CD4-positive, alpha-beta T cell treated with Interleukin-6 for 4 hours (primary cell): Measurements from ENCODE around the gene DIAPH2.
"Not testable (repeated sequence)": the region's sequence is repeated elsewhere in the genome, so short reads cannot be mapped to it uniquely, and the experiment has no call there.

ENCODE experiments used
- DNase-seq: peaks from one replicate; pipeline ENCODE4 v3.0.0-alpha.2; 2020; ENCODE audit warnings: mixed read lengths

Gene DIAPH2

GRCh38 chrX:96684339-96685209 is at the start of gene DIAPH2:
Gene DIAPH2, plus strand, starts transcription at chrX:96684842.
- DNase-seq: peak; percentile 77

GRCh38 chrX:96650023-96650422 is 34.6 kb upstream of the DIAPH2 start:
- DNase-seq: no peak

GRCh38 chrX:96655947-96656623 is 28.6 kb upstream of the DIAPH2 start:
- DNase-seq: no peak

- DNase-seq: peak; percentile 7
These were observed 2.1 kb upstream of the DIAPH2 start for GRCh38 chrX:96682516-96682915.

- DNase-seq: no peak
These were observed 674 bp upstream of the DIAPH2 start for GRCh38 chrX:96683997-96684338.

- DNase-seq: peak; percentile 47
These were observed 813 bp downstream of the DIAPH2 start for GRCh38 chrX:96685210-96686099.

- DNase-seq: no peak
These were observed 3.1 kb downstream of the DIAPH2 start for GRCh38 chrX:96687776-96688175.

- no peak for DNase-seq
These were observed 4.1 kb downstream of the DIAPH2 start for GRCh38 chrX:96688789-96689188.

- DNase-seq: no peak
These were observed 5.3 kb downstream of the DIAPH2 start for GRCh38 chrX:96689991-96690390.

- no peak for DNase-seq
These were observed 7.8 kb downstream of the DIAPH2 start for GRCh38 chrX:96692454-96692853.

GRCh38 chrX:96692890-96693289 is 8.2 kb downstream of the DIAPH2 start:
- DNase-seq: no peak

- no peak for DNase-seq
These were observed 8.8 kb downstream of the DIAPH2 start for GRCh38 chrX:96693407-96693806.

- no peak for DNase-seq
These were observed 11.8 kb downstream of the DIAPH2 start for GRCh38 chrX:96696462-96696861.

- no peak for DNase-seq
These were observed 16.0 kb downstream of the DIAPH2 start for GRCh38 chrX:96700625-96701024.

GRCh38 chrX:96703379-96703778 is 18.7 kb downstream of the DIAPH2 start:
- DNase-seq: no peak

- DNase-seq: no peak
These were observed 19.2 kb downstream of the DIAPH2 start for GRCh38 chrX:96703816-96704215.

- no peak for DNase-seq
These were observed 20.0 kb downstream of the DIAPH2 start for GRCh38 chrX:96704629-96705028.

- no peak for DNase-seq
These were observed 21.3 kb downstream of the DIAPH2 start for GRCh38 chrX:96705905-96706304.

GRCh38 chrX:96707804-96708203 is 23.2 kb downstream of the DIAPH2 start:
- DNase-seq: no peak

- DNase-seq: no peak
These were observed 25.4 kb downstream of the DIAPH2 start for GRCh38 chrX:96710031-96710430.

GRCh38 chrX:96713303-96713702 is 28.7 kb downstream of the DIAPH2 start:
- DNase-seq: no peak

- DNase-seq: not testable (repeated sequence)
These were observed 29.8 kb downstream of the DIAPH2 start for GRCh38 chrX:96714393-96714792.

GRCh38 chrX:96715481-96715880 is 30.8 kb downstream of the DIAPH2 start:
- DNase-seq: no peak
